ENCODE data around the gene KYAT1.

DNA sequence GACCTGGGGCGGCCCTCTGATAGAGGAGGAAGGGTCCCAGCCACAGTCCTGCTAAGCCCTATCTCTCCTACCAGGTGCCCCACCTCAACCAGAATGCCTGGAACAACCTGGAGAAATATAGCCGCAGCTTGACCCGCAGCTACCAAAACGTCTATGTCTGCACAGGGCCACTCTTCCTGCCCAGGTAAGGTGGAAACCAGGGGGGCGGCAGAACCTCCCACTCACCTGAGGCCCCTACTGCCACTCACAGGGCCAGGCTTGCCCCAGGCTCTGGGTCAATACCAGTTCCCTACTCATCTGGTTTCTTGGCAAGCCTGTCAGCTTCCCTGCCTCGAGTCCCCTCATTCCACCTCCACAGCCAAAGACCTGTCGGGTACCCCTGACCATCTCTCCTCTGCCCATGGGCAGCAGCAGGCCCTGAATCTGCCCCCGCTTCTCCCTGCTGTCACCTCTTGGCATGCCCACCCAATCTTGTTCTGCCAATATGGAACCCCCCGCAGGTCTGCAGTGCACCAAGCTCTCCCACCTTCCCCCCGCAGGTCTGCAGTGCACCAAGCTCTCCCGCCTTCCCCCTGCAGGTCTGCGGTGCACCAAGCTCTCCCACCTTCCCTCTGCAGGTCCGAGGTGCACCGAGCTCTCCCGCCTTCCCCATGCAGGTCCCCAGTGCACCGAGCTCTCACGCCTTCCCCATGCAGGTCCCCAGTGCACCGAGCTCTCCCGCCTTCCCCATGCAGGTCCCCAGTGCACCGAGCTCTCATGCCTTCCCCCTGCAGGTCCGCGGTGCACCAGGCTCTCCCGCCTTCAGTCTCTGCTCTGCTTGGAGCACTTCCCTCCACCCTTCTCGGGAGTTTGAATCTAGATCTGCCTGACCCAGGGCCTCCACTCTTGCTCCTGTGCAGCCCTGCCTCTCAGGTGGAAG lies 60.8 kb downstream of the KYAT1 start:
- TF ChIP-seq FOXP2 (optimal IDR thresholded peaks at IDR 0.05; ENCODE audit: control extremely low read depth, extremely low read length, insufficient read depth) (no peak), EZH2 (IDR thresholded peaks at IDR 0.05) (no peak), POLR2AphosphoS5 (IDR thresholded peaks at IDR 0.05; ENCODE audit: borderline replicate concordance, low read depth, low read length) (no peak)
